ENCODE results near the gene SMO.
"Not testable (repeated sequence)": the region's sequence is repeated elsewhere in the genome, so short reads cannot be mapped to it uniquely, and the experiment has no call there.

SMO gene

GRCh38 chr7:129205126-129205818 is 16.8 kb downstream of the SMO start:
- DNase-seq = no peak

- no peak for DNase-seq
These were observed 17.8 kb downstream of the SMO start for GRCh38 chr7:129205987-129206785.

GRCh38 chr7:129208667-129209066 is 20.2 kb downstream of the SMO start:
- DNase-seq = no peak

GRCh38 chr7:129209067-129209926 is 20.9 kb downstream of the SMO start:
- DNase-seq = no peak

- DNase-seq = peak; percentile 60
These were observed 22.0 kb downstream of the SMO start for GRCh38 chr7:129210256-129210988.

- no peak for DNase-seq
These were observed 22.5 kb downstream of the SMO start for GRCh38 chr7:129210989-129211312.

GRCh38 chr7:129212126-129212525 is 23.7 kb downstream of the SMO start:
- no peak for DNase-seq

- no peak for DNase-seq
These were observed 24.2 kb downstream of the SMO start for GRCh38 chr7:129212596-129212995.

GRCh38 chr7:129213828-129214227 is 25.4 kb downstream of the SMO start:
- peak; percentile 27 for DNase-seq

GRCh38 chr7:129215691-129216090 is 27.3 kb downstream of the SMO start:
- not testable (repeated sequence) for DNase-seq

GRCh38 chr7:129216101-129216715 is 27.8 kb downstream of the SMO start:
- DNase-seq = not testable (repeated sequence)

GRCh38 chr7:129216821-129217416 is 28.5 kb downstream of the SMO start:
- DNase-seq = not testable (repeated sequence)

- peak; percentile 59 for DNase-seq
These were observed 30.2 kb downstream of the SMO start for GRCh38 chr7:129218514-129219062.

GRCh38 chr7:129219166-129219565 is 30.7 kb downstream of the SMO start:
- not testable (repeated sequence) for DNase-seq

GRCh38 chr7:129222064-129222463 is 33.6 kb downstream of the SMO start:
- no peak for DNase-seq

GRCh38 chr7:129224251-129225205 is 36.1 kb downstream of the SMO start, which contains the start of gene AHCYL2:
AHCYL2 (plus strand) TSS chr7:129225030.
- peak; percentile 97 for DNase-seq

GRCh38 chr7:129225206-129225930 is 36.9 kb downstream of the SMO start:
- peak; percentile 95 for DNase-seq

- DNase-seq = no peak
These were observed 37.6 kb downstream of the SMO start for GRCh38 chr7:129225931-129226572.
